Measurements from ENCODE around the gene FAAP100.
A peak's percentile ranks its signal among the peaks of the same experiment; 100 is the strongest.

DNA sequence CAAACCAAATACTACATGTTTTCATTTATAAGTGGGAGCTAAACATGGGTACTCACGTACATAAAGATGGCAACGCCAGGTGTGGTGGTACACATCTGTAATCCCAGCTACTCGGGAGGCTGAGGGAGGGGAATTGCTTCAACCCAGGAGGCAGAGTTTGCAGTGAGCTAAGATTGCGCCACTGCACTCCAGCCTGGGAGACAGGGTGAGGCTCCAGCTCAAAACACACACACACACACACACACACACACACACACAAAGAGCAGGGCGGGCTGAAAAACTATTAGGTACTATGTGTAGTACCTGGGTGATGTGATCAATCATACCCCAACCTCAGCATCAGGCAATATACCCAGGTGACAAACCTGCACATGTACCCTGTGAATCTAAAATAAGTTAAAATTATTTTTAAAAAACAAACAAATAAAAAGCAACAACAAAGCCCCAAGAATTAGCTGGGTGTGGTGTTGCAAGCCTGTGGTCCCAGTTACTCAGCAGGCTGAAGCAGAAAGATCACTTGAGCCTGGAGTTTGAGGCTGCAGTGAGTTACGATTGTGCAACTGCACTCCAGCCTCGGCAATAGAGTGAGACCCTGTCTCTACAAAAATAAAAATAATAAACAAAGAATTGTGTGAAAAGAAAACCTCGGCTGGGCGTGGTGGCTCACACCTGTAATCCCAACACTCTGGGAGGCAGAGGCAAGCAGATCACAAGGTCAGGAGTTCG is 11.9 kb upstream of the FAAP100 start:
- TF ChIP-seq, protein P1, sequence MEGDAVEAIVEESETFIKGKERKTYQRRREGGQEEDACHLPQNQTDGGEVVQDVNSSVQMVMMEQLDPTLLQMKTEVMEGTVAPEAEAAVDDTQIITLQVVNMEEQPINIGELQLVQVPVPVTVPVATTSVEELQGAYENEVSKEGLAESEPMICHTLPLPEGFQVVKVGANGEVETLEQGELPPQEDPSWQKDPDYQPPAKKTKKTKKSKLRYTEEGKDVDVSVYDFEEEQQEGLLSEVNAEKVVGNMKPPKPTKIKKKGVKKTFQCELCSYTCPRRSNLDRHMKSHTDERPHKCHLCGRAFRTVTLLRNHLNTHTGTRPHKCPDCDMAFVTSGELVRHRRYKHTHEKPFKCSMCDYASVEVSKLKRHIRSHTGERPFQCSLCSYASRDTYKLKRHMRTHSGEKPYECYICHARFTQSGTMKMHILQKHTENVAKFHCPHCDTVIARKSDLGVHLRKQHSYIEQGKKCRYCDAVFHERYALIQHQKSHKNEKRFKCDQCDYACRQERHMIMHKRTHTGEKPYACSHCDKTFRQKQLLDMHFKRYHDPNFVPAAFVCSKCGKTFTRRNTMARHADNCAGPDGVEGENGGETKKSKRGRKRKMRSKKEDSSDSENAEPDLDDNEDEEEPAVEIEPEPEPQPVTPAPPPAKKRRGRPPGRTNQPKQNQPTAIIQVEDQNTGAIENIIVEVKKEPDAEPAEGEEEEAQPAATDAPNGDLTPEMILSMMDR (IDR thresholded peaks at IDR 0.05; ENCODE audit: insufficient read depth, low read length): no peak
- TF ChIP-seq GABPA (IDR thresholded peaks at IDR 0.05; ENCODE audit: low read depth) (no peak), POLR2AphosphoS5 (IDR thresholded peaks at IDR 0.05; ENCODE audit: low read depth) (0 out of 2 replicates have a peak, but pooled peaks have one; percentile 47)

Measured in HL-60 (cell line).